HepG2 (cell line): ENCODE results near the gene ADH4. TPM values are rescaled to one million over a fixed set of nuclear protein-coding genes. Genes with fewer than 3 reads are reported as not detected.

Source experiments
- AGO1 ChIP-seq: fragments of 200-400 bp; formaldehyde crosslinking; IDR thresholded peaks from 2 replicates; pipeline ENCODE4 v1.6.1; 2017; ENCODE audit warnings: mild to moderate bottlenecking, low read depth, low read length, moderate library complexity; ENCODE audit not compliant: poor library complexity, severe bottlenecking
- BATF2 ChIP-seq: sonication (generic); formaldehyde crosslinking; IDR thresholded peaks from 2 replicates; pipeline ENCODE4 v1.8.0; 2022; ENCODE audit warnings: mild to moderate bottlenecking, missing genetic modification reagents, moderate library complexity
- CREB1 ChIP-seq, 2 experiments: fragments of 450-650 bp in 1 of 2; IDR thresholded peaks; 2 replicates each; pipeline ENCODE4 v1.6.1; 2016 to 2017; ENCODE audit warnings: control low read depth in 1 of 2, mild to moderate bottlenecking in 1 of 2, missing compliant biosample characterization in 1 of 2, missing genetic modification characterization in 1 of 2
- ETS1 ChIP-seq: sonication (generic); formaldehyde crosslinking; IDR thresholded peaks from 2 replicates; pipeline ENCODE4 v1.4.0; 2020; ENCODE audit warnings: missing genetic modification reagents
- GATAD2A ChIP-seq: IDR thresholded peaks from 2 replicates; pipeline ENCODE4 v1.6.1; 2016
- GZF1 ChIP-seq: sonication (generic); formaldehyde crosslinking; IDR thresholded peaks from 2 replicates; pipeline ENCODE4 v1.5.1; 2020; ENCODE audit warnings: mild to moderate bottlenecking, missing genetic modification reagents
- HNF4G ChIP-seq, 2 experiments: sonication (generic) in 1 of 2; formaldehyde crosslinking in 1 of 2; IDR thresholded peaks; 2 replicates each; pipeline versions ENCODE4 v1.4.0 to v1.6.1; 2011 to 2020; ENCODE audit warnings: borderline replicate concordance in 2 of 2, low read depth in 2 of 2, mild to moderate bottlenecking in 2 of 2, low read length in 1 of 2, missing genetic modification reagents in 1 of 2, moderate library complexity in 1 of 2
- KLF6 ChIP-seq: IDR thresholded peaks from 2 replicates; pipeline ENCODE4 v1.8.0; 2016; ENCODE audit warnings: missing biosample characterization, missing genetic modification reagents
- MEF2D ChIP-seq: sonication (generic); formaldehyde crosslinking; IDR thresholded peaks from 2 replicates; pipeline ENCODE4 v1.5.1; 2020; ENCODE audit warnings: mild to moderate bottlenecking, missing genetic modification reagents
- NFIC ChIP-seq: IDR thresholded peaks from 2 replicates; pipeline ENCODE4 v1.6.1; 2012; ENCODE audit warnings: mild to moderate bottlenecking, low read length, inconsistent platforms
- NKX3-1 ChIP-seq: sonication (generic); formaldehyde crosslinking; IDR thresholded peaks from 2 replicates; pipeline ENCODE4 v1.5.0; 2020; ENCODE audit warnings: missing genetic modification reagents
- ONECUT2 ChIP-seq: sonication (generic); formaldehyde crosslinking; IDR thresholded peaks from 2 replicates; pipeline ENCODE4 v1.4.0; 2020; ENCODE audit warnings: missing genetic modification reagents
- TP53 ChIP-seq: sonication (generic); formaldehyde crosslinking; conservative IDR thresholded peaks from 2 replicates; pipeline ENCODE4 v1.4.0; 2020; ENCODE audit warnings: missing genetic modification reagents
- ZFP41 ChIP-seq: sonication (generic); formaldehyde crosslinking; IDR thresholded peaks from 2 replicates; pipeline ENCODE4 v1.4.0; 2020; ENCODE audit warnings: mild to moderate bottlenecking, missing genetic modification reagents, borderline replicate concordance
- ZFP82 ChIP-seq: sonication (generic); formaldehyde crosslinking; IDR thresholded peaks from 2 replicates; pipeline ENCODE4 v1.5.1; 2020; ENCODE audit warnings: mild to moderate bottlenecking, missing genetic modification reagents, borderline replicate concordance
- ZNF180 ChIP-seq: sonication (generic); formaldehyde crosslinking; IDR thresholded peaks from 2 replicates; pipeline ENCODE4 v1.4.0; 2020; ENCODE audit warnings: low read depth, missing genetic modification reagents, borderline replicate concordance
- ZNF546 ChIP-seq: sonication (generic); formaldehyde crosslinking; conservative IDR thresholded peaks from 2 replicates; pipeline ENCODE4 v1.8.1; 2023; ENCODE audit warnings: mild to moderate bottlenecking, missing genetic modification reagents
- ZNF607 ChIP-seq: sonication (generic); formaldehyde crosslinking; IDR thresholded peaks from 2 replicates; pipeline ENCODE4 v1.5.1; 2020; ENCODE audit warnings: missing genetic modification reagents, mild to moderate bottlenecking, borderline replicate concordance
- ZNF713 ChIP-seq: sonication (generic); formaldehyde crosslinking; IDR thresholded peaks from 2 replicates; pipeline ENCODE4 v1.4.0; 2020; ENCODE audit warnings: mild to moderate bottlenecking, missing genetic modification reagents
- ZSCAN12 ChIP-seq: sonication (generic); formaldehyde crosslinking; IDR thresholded peaks from 2 replicates; pipeline ENCODE4 v1.9.0; 2021; ENCODE audit warnings: mild to moderate bottlenecking, missing genetic modification reagents
- polyA plus RNA-seq, 8 experiments: library from polyadenylated mRNA; depleted of rRNA in 3 of 8; stranded (reverse) in 7 of 8; unstranded in 1 of 8; fragments of >200 nt; fragmentation: Illumina TruSeq in 4 of 8; extraction: Trizol in 4 of 8; gene quantifications; 2 replicates each; pipeline versions ENCODE4 v1.2.1 to v1.2.3, GENCODE V29; 2011 to 2016; ENCODE audit warnings: low read depth in 4 of 8, missing spikeins in 1 of 8, mixed read lengths in 1 of 8; ENCODE audit not compliant: insufficient read depth in 1 of 8
- total RNA-seq, 5 experiments: library from RNA; depleted of rRNA; stranded (reverse); fragments of >200 nt; fragmentation: Illumina TruSeq; extraction: Trizol; gene quantifications; 2 replicates each; pipeline ENCODE4 v1.2.3, GENCODE V29; 2016; ENCODE audit warnings: low read depth in 1 of 5
- TF ChIP-seq, protein P1 (sequence below): sonication (generic); formaldehyde crosslinking; IDR thresholded peaks from 2 replicates; pipeline ENCODE4 v1.5.1; 2020; ENCODE audit warnings: mild to moderate bottlenecking, missing genetic modification reagents
- TF ChIP-seq, protein P2 (sequence below): sonication (generic); formaldehyde crosslinking; IDR thresholded peaks from 2 replicates; pipeline ENCODE4 v1.5.1; 2020; ENCODE audit warnings: missing genetic modification reagents, mild to moderate bottlenecking, borderline replicate concordance
- TF ChIP-seq, protein P3 (sequence below): sonication (generic); formaldehyde crosslinking; IDR thresholded peaks from 2 replicates; pipeline ENCODE4 v1.5.1; 2020; ENCODE audit warnings: missing genetic modification reagents, mild to moderate bottlenecking, borderline replicate concordance

The ADH4 gene
- total and polyA plus RNA-seq, 2 of the 13 experiments (the other 11 are each of a cell fraction or from before 2014, with no cell fraction given) = 24.3 to 31.1 TPM

DNA sequence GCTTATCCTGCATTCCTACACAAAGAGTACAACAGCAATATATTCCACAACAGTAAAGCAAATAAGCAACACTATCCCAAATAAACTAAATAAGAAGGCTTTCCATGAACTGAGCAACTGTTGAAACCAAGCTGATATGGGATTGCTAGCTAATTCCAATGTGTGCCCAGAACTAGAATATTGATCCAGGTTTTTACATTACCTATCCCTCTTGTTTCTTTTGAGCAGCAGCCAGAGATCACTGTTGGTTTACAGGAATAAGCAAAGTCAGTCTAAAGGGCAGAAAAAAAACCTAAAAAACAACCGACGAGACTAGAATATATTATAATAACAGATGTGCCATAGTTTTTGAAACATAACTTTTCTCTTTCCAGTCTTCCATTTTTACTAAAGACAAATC is 22.4 kb upstream of the ADH4 start (continued):
- TF ChIP-seq BATF2 (no peak), GZF1 (no peak), ZNF546 (no peak), MEF2D (CRISPR knock-in tag) (no peak), ZNF607 (no peak), ONECUT2 (CRISPR knock-in tag) (peak; percentile 76), ZFP41 (CRISPR knock-in tag) (no peak), NKX3-1 (CRISPR knock-in tag) (no peak), ZSCAN12 (no peak), ZFP82 (CRISPR knock-in tag) (no peak), KLF6 (CRISPR knock-in tag) (no peak), AGO1 (no peak), TP53 (CRISPR knock-in tag) (no peak), CREB1 (IDR thresholded peaks at IDR 0.05) (no peak), CREB1 (CRISPR knock-in tag; IDR thresholded peaks at IDR 0.05) (peak; percentile 24; the same call in 1 of the 2 replicates), ETS1 (CRISPR knock-in tag) (no peak), ZNF713 (CRISPR knock-in tag) (no peak), NFIC (peak; percentile 75; the same call in 1 of the 2 replicates), HNF4G (IDR thresholded peaks at IDR 0.05; ENCODE audit: borderline replicate concordance, low read depth, low read length) (no peak), HNF4G (CRISPR knock-in tag; IDR thresholded peaks at IDR 0.05; ENCODE audit: borderline replicate concordance, low read depth) (no peak), GATAD2A (CRISPR knock-in tag) (peak; percentile 72), ZNF180 (CRISPR knock-in tag) (no peak)
- TF ChIP-seq, protein P1, sequence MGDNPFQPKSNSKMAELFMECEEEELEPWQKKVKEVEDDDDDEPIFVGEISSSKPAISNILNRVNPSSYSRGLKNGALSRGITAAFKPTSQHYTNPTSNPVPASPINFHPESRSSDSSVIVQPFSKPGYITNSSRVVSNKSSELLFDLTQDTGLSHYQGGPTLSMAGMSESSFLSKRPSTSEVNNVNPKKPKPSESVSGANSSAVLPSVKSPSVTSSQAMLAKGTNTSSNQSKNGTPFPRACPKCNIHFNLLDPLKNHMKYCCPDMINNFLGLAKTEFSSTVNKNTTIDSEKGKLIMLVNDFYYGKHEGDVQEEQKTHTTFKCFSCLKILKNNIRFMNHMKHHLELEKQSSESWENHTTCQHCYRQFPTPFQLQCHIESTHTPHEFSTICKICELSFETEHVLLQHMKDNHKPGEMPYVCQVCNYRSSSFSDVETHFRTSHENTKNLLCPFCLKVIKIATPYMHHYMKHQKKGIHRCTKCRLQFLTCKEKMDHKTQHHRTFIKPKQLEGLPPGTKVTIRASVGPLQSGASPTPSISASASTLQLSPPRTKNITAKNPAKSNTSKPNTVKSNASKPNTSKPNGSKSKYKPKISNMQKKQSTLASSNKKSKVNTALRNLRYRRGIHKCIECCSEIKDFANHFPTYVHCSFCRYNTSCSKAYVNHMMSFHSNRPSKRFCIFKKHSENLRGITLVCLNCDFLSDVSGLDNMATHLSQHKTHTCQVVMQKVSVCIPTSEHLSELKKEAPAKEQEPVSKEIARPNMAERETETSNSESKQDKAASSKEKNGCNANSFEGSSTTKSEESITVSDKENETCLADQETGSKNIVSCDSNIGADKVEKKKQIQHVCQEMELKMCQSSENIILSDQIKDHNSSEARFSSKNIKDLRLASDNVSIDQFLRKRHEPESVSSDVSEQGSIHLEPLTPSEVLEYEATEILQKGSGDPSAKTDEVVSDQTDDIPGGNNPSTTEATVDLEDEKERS (CRISPR knock-in tag) = no peak
- TF ChIP-seq, protein P2, sequence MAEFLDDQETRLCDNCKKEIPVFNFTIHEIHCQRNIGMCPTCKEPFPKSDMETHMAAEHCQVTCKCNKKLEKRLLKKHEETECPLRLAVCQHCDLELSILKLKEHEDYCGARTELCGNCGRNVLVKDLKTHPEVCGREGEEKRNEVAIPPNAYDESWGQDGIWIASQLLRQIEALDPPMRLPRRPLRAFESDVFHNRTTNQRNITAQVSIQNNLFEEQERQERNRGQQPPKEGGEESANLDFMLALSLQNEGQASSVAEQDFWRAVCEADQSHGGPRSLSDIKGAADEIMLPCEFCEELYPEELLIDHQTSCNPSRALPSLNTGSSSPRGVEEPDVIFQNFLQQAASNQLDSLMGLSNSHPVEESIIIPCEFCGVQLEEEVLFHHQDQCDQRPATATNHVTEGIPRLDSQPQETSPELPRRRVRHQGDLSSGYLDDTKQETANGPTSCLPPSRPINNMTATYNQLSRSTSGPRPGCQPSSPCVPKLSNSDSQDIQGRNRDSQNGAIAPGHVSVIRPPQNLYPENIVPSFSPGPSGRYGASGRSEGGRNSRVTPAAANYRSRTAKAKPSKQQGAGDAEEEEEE (CRISPR knock-in tag) = no peak
- TF ChIP-seq, protein P3, sequence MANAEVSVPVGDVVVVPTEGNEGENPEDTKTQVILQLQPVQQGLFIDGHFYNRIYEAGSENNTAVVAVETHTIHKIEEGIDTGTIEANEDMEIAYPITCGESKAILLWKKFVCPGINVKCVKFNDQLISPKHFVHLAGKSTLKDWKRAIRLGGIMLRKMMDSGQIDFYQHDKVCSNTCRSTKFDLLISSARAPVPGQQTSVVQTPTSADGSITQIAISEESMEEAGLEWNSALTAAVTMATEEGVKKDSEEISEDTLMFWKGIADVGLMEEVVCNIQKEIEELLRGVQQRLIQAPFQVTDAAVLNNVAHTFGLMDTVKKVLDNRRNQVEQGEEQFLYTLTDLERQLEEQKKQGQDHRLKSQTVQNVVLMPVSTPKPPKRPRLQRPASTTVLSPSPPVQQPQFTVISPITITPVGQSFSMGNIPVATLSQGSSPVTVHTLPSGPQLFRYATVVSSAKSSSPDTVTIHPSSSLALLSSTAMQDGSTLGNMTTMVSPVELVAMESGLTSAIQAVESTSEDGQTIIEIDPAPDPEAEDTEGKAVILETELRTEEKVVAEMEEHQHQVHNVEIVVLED (CRISPR knock-in tag) = no peak
